HepG2 (cell line): ENCODE results near the gene SLC7A10. TPM values are rescaled to one million over a fixed set of nuclear protein-coding genes. Genes with fewer than 3 reads are reported as not detected.
A peak's percentile ranks its signal among the peaks of the same experiment; 100 is the strongest.

Source experiments
- ATRX ChIP-seq: sonication (generic); formaldehyde crosslinking; IDR thresholded peaks from 2 replicates; pipeline ENCODE4 v1.4.0; 2020; ENCODE audit warnings: missing genetic modification reagents, borderline replicate concordance
- HDAC1 ChIP-seq: sonication (generic); formaldehyde crosslinking; IDR thresholded peaks from 2 replicates; pipeline ENCODE4 v1.5.1; 2020; ENCODE audit warnings: mild to moderate bottlenecking, missing genetic modification reagents
- ISX ChIP-seq: sonication (generic); formaldehyde crosslinking; conservative IDR thresholded peaks from 2 replicates; pipeline ENCODE4 v1.5.0; 2020; ENCODE audit warnings: missing genetic modification reagents
- MAX ChIP-seq: IDR thresholded peaks from 2 replicates; pipeline ENCODE4 v1.6.1; 2012; ENCODE audit warnings: inconsistent platforms
- PHF8 ChIP-seq: sonication (generic); formaldehyde crosslinking; IDR thresholded peaks from 2 replicates; pipeline ENCODE4 v1.5.0; 2020; ENCODE audit warnings: missing genetic modification reagents
- SOX6 ChIP-seq, 2 experiments: fragments of 450-650 bp in 1 of 2; sonication (generic) in 1 of 2; formaldehyde crosslinking in 1 of 2; IDR thresholded peaks; 2 replicates each; pipeline versions ENCODE4 v1.4.0 to v1.6.1; 2017 to 2020; ENCODE audit warnings: antibody characterized with exemption in 1 of 2, mild to moderate bottlenecking in 1 of 2, missing genetic modification reagents in 1 of 2
- TARDBP ChIP-seq: sonication (generic); formaldehyde crosslinking; IDR thresholded peaks from 2 replicates; pipeline ENCODE4 v1.8.0; 2022; ENCODE audit warnings: mild to moderate bottlenecking, missing genetic modification reagents
- TBX3 ChIP-seq: fragments of 450-650 bp; IDR thresholded peaks from 2 replicates; pipeline ENCODE4 v1.6.1; 2017; ENCODE audit warnings: antibody characterized with exemption, mild to moderate bottlenecking, inconsistent platforms, borderline replicate concordance
- ZFP91 ChIP-seq: sonication (generic); formaldehyde crosslinking; IDR thresholded peaks from 2 replicates; pipeline ENCODE4 v1.9.0; 2022; ENCODE audit warnings: missing genetic modification reagents, mild to moderate bottlenecking, borderline replicate concordance
- ZNF12 ChIP-seq: sonication (generic); formaldehyde crosslinking; IDR thresholded peaks from 2 replicates; pipeline ENCODE4 v1.5.0; 2020; ENCODE audit warnings: missing genetic modification reagents
- ZNF24 ChIP-seq: fragments of 450-650 bp; IDR thresholded peaks from 2 replicates; pipeline ENCODE4 v1.6.1; 2017; ENCODE audit warnings: antibody characterized with exemption, mild to moderate bottlenecking
- ZNF253 ChIP-seq: sonication (generic); formaldehyde crosslinking; IDR thresholded peaks from 2 replicates; pipeline ENCODE4 v1.8.0; 2022; ENCODE audit warnings: mild to moderate bottlenecking, missing genetic modification reagents, borderline replicate concordance
- ZNF280D ChIP-seq: sonication (generic); formaldehyde crosslinking; IDR thresholded peaks from 2 replicates; pipeline ENCODE4 v1.5.1; 2020; ENCODE audit warnings: mild to moderate bottlenecking, missing genetic modification reagents
- ZNF460 ChIP-seq: sonication (generic); formaldehyde crosslinking; IDR thresholded peaks from 2 replicates; pipeline ENCODE4 v1.5.1; 2020; ENCODE audit warnings: missing genetic modification reagents, mild to moderate bottlenecking, borderline replicate concordance
- ZNF549 ChIP-seq: sonication (generic); formaldehyde crosslinking; IDR thresholded peaks from 2 replicates; pipeline ENCODE4 v1.5.0; 2020; ENCODE audit warnings: missing genetic modification reagents
- ZSCAN30 ChIP-seq: sonication (generic); formaldehyde crosslinking; IDR thresholded peaks from 2 replicates; pipeline ENCODE4 v1.5.0; 2020; ENCODE audit warnings: mild to moderate bottlenecking, missing genetic modification reagents
- polyA plus RNA-seq, 8 experiments: library from polyadenylated mRNA; depleted of rRNA in 3 of 8; stranded (reverse) in 7 of 8; unstranded in 1 of 8; fragments of >200 nt; fragmentation: Illumina TruSeq in 4 of 8; extraction: Trizol in 4 of 8; gene quantifications; 2 replicates each; pipeline versions ENCODE4 v1.2.1 to v1.2.3, GENCODE V29; 2011 to 2016; ENCODE audit warnings: low read depth in 4 of 8, missing spikeins in 1 of 8, mixed read lengths in 1 of 8; ENCODE audit not compliant: insufficient read depth in 1 of 8
- total RNA-seq, 5 experiments: library from RNA; depleted of rRNA; stranded (reverse); fragments of >200 nt; fragmentation: Illumina TruSeq; extraction: Trizol; gene quantifications; 2 replicates each; pipeline ENCODE4 v1.2.3, GENCODE V29; 2016; ENCODE audit warnings: low read depth in 1 of 5
- TF ChIP-seq, protein P1 (sequence below): sonication (generic); formaldehyde crosslinking; IDR thresholded peaks from 2 replicates; pipeline ENCODE4 v1.4.0; 2020; ENCODE audit warnings: missing genetic modification reagents
- TF ChIP-seq, protein P2 (sequence below): sonication (generic); formaldehyde crosslinking; IDR thresholded peaks from 2 replicates; pipeline ENCODE4 v1.5.0; 2020; ENCODE audit warnings: mild to moderate bottlenecking, missing genetic modification reagents, borderline replicate concordance

SLC7A10 gene
- total and polyA plus RNA-seq, 2 of the 13 experiments (the other 11 are each of a cell fraction or from before 2014, with no cell fraction given), result 1.1 to 2.2 TPM

- no peak for TF ChIP-seq ZNF460 (CRISPR knock-in tag)
- no peak for TF ChIP-seq ZNF12 (CRISPR knock-in tag)
- TF ChIP-seq, protein P1, sequence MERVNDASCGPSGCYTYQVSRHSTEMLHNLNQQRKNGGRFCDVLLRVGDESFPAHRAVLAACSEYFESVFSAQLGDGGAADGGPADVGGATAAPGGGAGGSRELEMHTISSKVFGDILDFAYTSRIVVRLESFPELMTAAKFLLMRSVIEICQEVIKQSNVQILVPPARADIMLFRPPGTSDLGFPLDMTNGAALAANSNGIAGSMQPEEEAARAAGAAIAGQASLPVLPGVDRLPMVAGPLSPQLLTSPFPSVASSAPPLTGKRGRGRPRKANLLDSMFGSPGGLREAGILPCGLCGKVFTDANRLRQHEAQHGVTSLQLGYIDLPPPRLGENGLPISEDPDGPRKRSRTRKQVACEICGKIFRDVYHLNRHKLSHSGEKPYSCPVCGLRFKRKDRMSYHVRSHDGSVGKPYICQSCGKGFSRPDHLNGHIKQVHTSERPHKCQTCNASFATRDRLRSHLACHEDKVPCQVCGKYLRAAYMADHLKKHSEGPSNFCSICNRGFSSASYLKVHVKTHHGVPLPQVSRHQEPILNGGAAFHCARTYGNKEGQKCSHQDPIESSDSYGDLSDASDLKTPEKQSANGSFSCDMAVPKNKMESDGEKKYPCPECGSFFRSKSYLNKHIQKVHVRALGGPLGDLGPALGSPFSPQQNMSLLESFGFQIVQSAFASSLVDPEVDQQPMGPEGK (CRISPR knock-in tag), result peak; percentile 71
- TF ChIP-seq ZNF549, result no peak
- TF ChIP-seq ATRX (CRISPR knock-in tag), result no peak
- TF ChIP-seq ZNF253 (CRISPR knock-in tag), result no peak
- TF ChIP-seq ZSCAN30 (CRISPR knock-in tag), result no peak
- TF ChIP-seq TBX3, result no peak
- peak; percentile 14; the same call in 1 of the 2 replicates for TF ChIP-seq PHF8 (CRISPR knock-in tag)
- TF ChIP-seq HDAC1, result peak; percentile 26; the same call in 1 of the 2 replicates
- TF ChIP-seq TARDBP (CRISPR knock-in tag), result no peak
- no peak for TF ChIP-seq SOX6 (IDR thresholded peaks at IDR 0.05)
- no peak for TF ChIP-seq SOX6 (CRISPR knock-in tag; IDR thresholded peaks at IDR 0.05)
- no peak for TF ChIP-seq ZNF280D (CRISPR knock-in tag)
- TF ChIP-seq, protein P2, sequence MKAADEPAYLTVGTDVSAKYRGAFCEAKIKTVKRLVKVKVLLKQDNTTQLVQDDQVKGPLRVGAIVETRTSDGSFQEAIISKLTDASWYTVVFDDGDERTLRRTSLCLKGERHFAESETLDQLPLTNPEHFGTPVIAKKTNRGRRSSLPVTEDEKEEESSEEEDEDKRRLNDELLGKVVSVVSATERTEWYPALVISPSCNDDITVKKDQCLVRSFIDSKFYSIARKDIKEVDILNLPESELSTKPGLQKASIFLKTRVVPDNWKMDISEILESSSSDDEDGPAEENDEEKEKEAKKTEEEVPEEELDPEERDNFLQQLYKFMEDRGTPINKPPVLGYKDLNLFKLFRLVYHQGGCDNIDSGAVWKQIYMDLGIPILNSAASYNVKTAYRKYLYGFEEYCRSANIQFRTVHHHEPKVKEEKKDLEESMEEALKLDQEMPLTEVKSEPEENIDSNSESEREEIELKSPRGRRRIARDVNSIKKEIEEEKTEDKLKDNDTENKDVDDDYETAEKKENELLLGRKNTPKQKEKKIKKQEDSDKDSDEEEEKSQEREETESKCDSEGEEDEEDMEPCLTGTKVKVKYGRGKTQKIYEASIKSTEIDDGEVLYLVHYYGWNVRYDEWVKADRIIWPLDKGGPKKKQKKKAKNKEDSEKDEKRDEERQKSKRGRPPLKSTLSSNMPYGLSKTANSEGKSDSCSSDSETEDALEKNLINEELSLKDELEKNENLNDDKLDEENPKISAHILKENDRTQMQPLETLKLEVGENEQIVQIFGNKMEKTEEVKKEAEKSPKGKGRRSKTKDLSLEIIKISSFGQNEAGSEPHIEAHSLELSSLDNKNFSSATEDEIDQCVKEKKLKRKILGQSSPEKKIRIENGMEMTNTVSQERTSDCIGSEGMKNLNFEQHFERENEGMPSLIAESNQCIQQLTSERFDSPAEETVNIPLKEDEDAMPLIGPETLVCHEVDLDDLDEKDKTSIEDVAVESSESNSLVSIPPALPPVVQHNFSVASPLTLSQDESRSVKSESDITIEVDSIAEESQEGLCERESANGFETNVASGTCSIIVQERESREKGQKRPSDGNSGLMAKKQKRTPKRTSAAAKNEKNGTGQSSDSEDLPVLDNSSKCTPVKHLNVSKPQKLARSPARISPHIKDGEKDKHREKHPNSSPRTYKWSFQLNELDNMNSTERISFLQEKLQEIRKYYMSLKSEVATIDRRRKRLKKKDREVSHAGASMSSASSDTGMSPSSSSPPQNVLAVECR (CRISPR knock-in tag), result no peak; the same call in 1 of the 2 replicates
- no peak for TF ChIP-seq MAX
- no peak for TF ChIP-seq ZNF24
- no peak for TF ChIP-seq ISX (CRISPR knock-in tag)
- TF ChIP-seq ZFP91, result peak; percentile 35; the same call in 1 of the 2 replicates
Observed at GRCh38 chr19:33224694-33225457, 774 bp downstream of the SLC7A10 start (continued).
